ENCODE results near the gene SFMBT2. TPM values are rescaled to one million over a fixed set of nuclear protein-coding genes. Genes with fewer than 3 reads are reported as not detected.

SFMBT2 gene
- total RNA-seq, 1 experiment from 2014 or later: 14.3 TPM

GRCh38 chr10:7302392-7302906 is 108.4 kb downstream of the SFMBT2 start (continued):
- TF ChIP-seq ZNF423 (CRISPR knock-in tag; IDR thresholded peaks at IDR 0.05): no peak
- TF ChIP-seq, protein P1, sequence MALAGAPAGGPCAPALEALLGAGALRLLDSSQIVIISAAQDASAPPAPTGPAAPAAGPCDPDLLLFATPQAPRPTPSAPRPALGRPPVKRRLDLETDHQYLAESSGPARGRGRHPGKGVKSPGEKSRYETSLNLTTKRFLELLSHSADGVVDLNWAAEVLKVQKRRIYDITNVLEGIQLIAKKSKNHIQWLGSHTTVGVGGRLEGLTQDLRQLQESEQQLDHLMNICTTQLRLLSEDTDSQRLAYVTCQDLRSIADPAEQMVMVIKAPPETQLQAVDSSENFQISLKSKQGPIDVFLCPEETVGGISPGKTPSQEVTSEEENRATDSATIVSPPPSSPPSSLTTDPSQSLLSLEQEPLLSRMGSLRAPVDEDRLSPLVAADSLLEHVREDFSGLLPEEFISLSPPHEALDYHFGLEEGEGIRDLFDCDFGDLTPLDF (CRISPR knock-in tag; IDR thresholded peaks at IDR 0.05): no peak
- no peak for TF ChIP-seq GTF2I (CRISPR knock-in tag; conservative IDR thresholded peaks at IDR 0.05)
- no peak for TF ChIP-seq JAZF1 (CRISPR knock-in tag; IDR thresholded peaks at IDR 0.05)
- TF ChIP-seq E2F4 (CRISPR knock-in tag; IDR thresholded peaks at IDR 0.05; ENCODE audit: borderline replicate concordance, low read depth): no peak

- H3K4me1 Mint-ChIP-seq: peaks cover 42% of the 10 kb centered on the region
- TF ChIP-seq, protein P2, sequence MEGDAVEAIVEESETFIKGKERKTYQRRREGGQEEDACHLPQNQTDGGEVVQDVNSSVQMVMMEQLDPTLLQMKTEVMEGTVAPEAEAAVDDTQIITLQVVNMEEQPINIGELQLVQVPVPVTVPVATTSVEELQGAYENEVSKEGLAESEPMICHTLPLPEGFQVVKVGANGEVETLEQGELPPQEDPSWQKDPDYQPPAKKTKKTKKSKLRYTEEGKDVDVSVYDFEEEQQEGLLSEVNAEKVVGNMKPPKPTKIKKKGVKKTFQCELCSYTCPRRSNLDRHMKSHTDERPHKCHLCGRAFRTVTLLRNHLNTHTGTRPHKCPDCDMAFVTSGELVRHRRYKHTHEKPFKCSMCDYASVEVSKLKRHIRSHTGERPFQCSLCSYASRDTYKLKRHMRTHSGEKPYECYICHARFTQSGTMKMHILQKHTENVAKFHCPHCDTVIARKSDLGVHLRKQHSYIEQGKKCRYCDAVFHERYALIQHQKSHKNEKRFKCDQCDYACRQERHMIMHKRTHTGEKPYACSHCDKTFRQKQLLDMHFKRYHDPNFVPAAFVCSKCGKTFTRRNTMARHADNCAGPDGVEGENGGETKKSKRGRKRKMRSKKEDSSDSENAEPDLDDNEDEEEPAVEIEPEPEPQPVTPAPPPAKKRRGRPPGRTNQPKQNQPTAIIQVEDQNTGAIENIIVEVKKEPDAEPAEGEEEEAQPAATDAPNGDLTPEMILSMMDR (IDR thresholded peaks at IDR 0.05): 0 out of 2 replicates have a peak, but pooled peaks have one; percentile 27
- no peak for TF ChIP-seq GTF2I (CRISPR knock-in tag; conservative IDR thresholded peaks at IDR 0.05)
- peak; percentile 69 for DNase-seq (ENCODE audit: low spot score)
- H3K27me3 Mint-ChIP-seq (ENCODE audit: low read depth): no peaks in the 10 kb centered on the region
- CTCF ChIA-PET: interaction anchor here (0.6 to 1.5 kb wide), 19 partner anchors 12 to 381 kb away, joined by 3 to 11 read pairs (median 3); no protein-coding TSS in a partner anchor
- H3K36me3 Mint-ChIP-seq: no peaks in the 10 kb centered on the region
- no peak overlapping the region for H3K27ac Mint-ChIP-seq
- POLR2A ChIA-PET: interaction anchor here (0.6 kb wide), 2 partner anchors 39 to 87 kb away, joined by 3 to 4 read pairs; no protein-coding TSS in a partner anchor
- H3K9me3 Mint-ChIP-seq: peaks cover 7% of the 10 kb centered on the region; the same call in 1 of the 2 replicates
- ATAC-seq: peak; percentile 91
- no peak overlapping the region for H3K4me3 Mint-ChIP-seq
These were observed 109.6 kb downstream of the SFMBT2 start for GRCh38 chr10:7301006-7301778.

- DNase-seq (ENCODE audit: low spot score) (no peak), ATAC-seq (no peak)
- POLR2A ChIA-PET: interaction anchor here (0.6 kb wide), 1 partner anchor 40 kb away, joined by 3 read pairs; no protein-coding TSS in a partner anchor
- no peaks in the 10 kb centered on the region for H3K36me3 Mint-ChIP-seq
- CTCF ChIA-PET: interaction anchor here (1.0 to 1.5 kb wide), 8 partner anchors 11 to 380 kb away, joined by 3 to 11 read pairs (median 4); no protein-coding TSS in a partner anchor
- H3K4me1 Mint-ChIP-seq: peaks cover 38% of the 10 kb centered on the region
- no peak overlapping the region for H3K27ac Mint-ChIP-seq
- peaks cover 7% of the 10 kb centered on the region; the same call in 1 of the 2 replicates for H3K9me3 Mint-ChIP-seq
- H3K4me3 Mint-ChIP-seq: no peak overlapping the region
- no peaks in the 10 kb centered on the region for H3K27me3 Mint-ChIP-seq (ENCODE audit: low read depth)
- TF ChIP-seq KAT7 (CRISPR knock-in tag; IDR thresholded peaks at IDR 0.05; ENCODE audit: borderline replicate concordance): no peak
- no peak for TF ChIP-seq CREM (CRISPR knock-in tag; IDR thresholded peaks at IDR 0.05)
- no peak for TF ChIP-seq NFE2L1 (CRISPR knock-in tag; IDR thresholded peaks at IDR 0.05)
- no peak for TF ChIP-seq TCF7 (CRISPR knock-in tag; IDR thresholded peaks at IDR 0.05; ENCODE audit: low read depth)
- no peak for TF ChIP-seq ATF3 (CRISPR knock-in tag; conservative IDR thresholded peaks at IDR 0.05)
- TF ChIP-seq ZNF671 (CRISPR knock-in tag; IDR thresholded peaks at IDR 0.05): no peak
- TF ChIP-seq FOXJ3 (CRISPR knock-in tag; IDR thresholded peaks at IDR 0.05; ENCODE audit: borderline replicate concordance): no peak
- TF ChIP-seq MXD4 (CRISPR knock-in tag; IDR thresholded peaks at IDR 0.05; ENCODE audit: borderline replicate concordance): no peak
- TF ChIP-seq JUN (CRISPR knock-in tag; IDR thresholded peaks at IDR 0.05): no peak
- TF ChIP-seq, protein P3, sequence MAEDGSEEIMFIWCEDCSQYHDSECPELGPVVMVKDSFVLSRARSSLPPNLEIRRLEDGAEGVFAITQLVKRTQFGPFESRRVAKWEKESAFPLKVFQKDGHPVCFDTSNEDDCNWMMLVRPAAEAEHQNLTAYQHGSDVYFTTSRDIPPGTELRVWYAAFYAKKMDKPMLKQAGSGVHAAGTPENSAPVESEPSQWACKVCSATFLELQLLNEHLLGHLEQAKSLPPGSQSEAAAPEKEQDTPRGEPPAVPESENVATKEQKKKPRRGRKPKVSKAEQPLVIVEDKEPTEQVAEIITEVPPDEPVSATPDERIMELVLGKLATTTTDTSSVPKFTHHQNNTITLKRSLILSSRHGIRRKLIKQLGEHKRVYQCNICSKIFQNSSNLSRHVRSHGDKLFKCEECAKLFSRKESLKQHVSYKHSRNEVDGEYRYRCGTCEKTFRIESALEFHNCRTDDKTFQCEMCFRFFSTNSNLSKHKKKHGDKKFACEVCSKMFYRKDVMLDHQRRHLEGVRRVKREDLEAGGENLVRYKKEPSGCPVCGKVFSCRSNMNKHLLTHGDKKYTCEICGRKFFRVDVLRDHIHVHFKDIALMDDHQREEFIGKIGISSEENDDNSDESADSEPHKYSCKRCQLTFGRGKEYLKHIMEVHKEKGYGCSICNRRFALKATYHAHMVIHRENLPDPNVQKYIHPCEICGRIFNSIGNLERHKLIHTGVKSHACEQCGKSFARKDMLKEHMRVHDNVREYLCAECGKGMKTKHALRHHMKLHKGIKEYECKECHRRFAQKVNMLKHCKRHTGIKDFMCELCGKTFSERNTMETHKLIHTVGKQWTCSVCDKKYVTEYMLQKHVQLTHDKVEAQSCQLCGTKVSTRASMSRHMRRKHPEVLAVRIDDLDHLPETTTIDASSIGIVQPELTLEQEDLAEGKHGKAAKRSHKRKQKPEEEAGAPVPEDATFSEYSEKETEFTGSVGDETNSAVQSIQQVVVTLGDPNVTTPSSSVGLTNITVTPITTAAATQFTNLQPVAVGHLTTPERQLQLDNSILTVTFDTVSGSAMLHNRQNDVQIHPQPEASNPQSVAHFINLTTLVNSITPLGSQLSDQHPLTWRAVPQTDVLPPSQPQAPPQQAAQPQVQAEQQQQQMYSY (CRISPR knock-in tag; IDR thresholded peaks at IDR 0.05): no peak
- TF ChIP-seq SP1 (CRISPR knock-in tag; conservative IDR thresholded peaks at IDR 0.05): no peak
- TF ChIP-seq PRRX2 (CRISPR knock-in tag; IDR thresholded peaks at IDR 0.05): no peak
- no peak for TF ChIP-seq NR3C1 (CRISPR knock-in tag; conservative IDR thresholded peaks at IDR 0.05; ENCODE audit: low read depth)
- no peak for TF ChIP-seq ZNF232 (CRISPR knock-in tag; IDR thresholded peaks at IDR 0.05)
These were observed 110.4 kb downstream of the SFMBT2 start for GRCh38 chr10:7300384-7300971.
